BJ (cell line): ENCODE measurements around the gene RNASE12. TPM values are rescaled to one million over a fixed set of nuclear protein-coding genes. Genes with fewer than 3 reads are reported as not detected.

Experiments
- CTCF ChIA-PET: fragments of 350-600 bp; formaldehyde crosslinking; extraction: SDS; loops from one replicate; lab custom pipeline; 2021; ENCODE audit warnings: antibody characterized with exemption, inconsistent platforms; lab: Yijun Ruan, JAX
- POLR2A ChIA-PET: fragments of 300-600 bp; sonication (Branson Sonifier 250); formaldehyde crosslinking; extraction: SDS; loops from one replicate; lab custom pipeline; 2021; ENCODE audit warnings: antibody characterized with exemption; lab: Charles Lee
- DNase-seq: peaks from one replicate; pipeline ENCODE4 v3.0.0-alpha.2; 2011; ENCODE audit warnings: low read depth
- H3K27me3 ChIP-seq: 2 replicates; pipeline ENCODE4 v1.6.0; 2011; ENCODE audit warnings: low read length; ENCODE audit not compliant: control insufficient read depth, insufficient read depth
- H3K36me3 ChIP-seq: 2 replicates; pipeline ENCODE4 v1.5.1; 2011; ENCODE audit warnings: low read length; ENCODE audit not compliant: control insufficient read depth, insufficient read depth
- H3K4me3 ChIP-seq: 2 replicates; pipeline ENCODE4 v1.5.1; 2011; ENCODE audit warnings: low read depth, mild to moderate bottlenecking, control low read depth, low read length
- polyA plus RNA-seq: library from polyadenylated mRNA; depleted of rRNA; stranded (reverse); fragments of >200 nt; gene quantifications from 2 replicates; pipeline ENCODE4 v1.2.3, GENCODE V29; 2011
- TF ChIP-seq, protein P1 (sequence below): IDR thresholded peaks from 2 replicates; pipeline ENCODE4 v1.5.1; 2011; ENCODE audit warnings: low read depth, mild to moderate bottlenecking, control low read depth, inconsistent platforms, low read length, moderate library complexity; ENCODE audit not compliant: insufficient read depth

Gene RNASE12
- polyA plus RNA-seq, 1 experiment = not detected

DNA sequence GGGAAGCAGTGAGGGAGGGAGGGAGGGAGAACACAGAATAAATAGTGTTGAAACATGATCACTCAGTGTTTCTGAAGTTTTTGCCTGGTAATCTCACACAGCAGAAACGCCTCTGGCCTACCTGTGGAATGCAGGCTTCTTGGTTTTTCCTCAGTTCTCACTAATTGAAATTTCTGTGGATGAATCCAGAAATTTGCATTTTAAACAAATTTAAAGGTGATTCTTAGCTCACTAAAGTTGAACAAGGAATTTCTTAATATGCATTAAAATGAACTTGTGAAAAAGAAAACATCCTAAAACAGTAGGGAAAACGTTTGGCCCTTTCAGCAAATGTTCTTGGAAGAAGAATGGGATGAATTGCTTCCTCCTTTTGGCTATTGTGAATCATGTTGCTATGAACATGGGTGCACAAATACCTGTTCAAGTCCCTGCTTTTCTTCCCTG lies 31.7 kb downstream of the RNASE12 start:
- CTCF ChIA-PET = no interaction called here
- no peaks in the 10 kb centered on the region for H3K27me3 ChIP-seq
- no peak overlapping the region for H3K4me3 ChIP-seq
- no peak for DNase-seq
- TF ChIP-seq, protein P1, sequence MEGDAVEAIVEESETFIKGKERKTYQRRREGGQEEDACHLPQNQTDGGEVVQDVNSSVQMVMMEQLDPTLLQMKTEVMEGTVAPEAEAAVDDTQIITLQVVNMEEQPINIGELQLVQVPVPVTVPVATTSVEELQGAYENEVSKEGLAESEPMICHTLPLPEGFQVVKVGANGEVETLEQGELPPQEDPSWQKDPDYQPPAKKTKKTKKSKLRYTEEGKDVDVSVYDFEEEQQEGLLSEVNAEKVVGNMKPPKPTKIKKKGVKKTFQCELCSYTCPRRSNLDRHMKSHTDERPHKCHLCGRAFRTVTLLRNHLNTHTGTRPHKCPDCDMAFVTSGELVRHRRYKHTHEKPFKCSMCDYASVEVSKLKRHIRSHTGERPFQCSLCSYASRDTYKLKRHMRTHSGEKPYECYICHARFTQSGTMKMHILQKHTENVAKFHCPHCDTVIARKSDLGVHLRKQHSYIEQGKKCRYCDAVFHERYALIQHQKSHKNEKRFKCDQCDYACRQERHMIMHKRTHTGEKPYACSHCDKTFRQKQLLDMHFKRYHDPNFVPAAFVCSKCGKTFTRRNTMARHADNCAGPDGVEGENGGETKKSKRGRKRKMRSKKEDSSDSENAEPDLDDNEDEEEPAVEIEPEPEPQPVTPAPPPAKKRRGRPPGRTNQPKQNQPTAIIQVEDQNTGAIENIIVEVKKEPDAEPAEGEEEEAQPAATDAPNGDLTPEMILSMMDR = no peak
- no peaks in the 10 kb centered on the region for H3K36me3 ChIP-seq
- POLR2A ChIA-PET = no interaction called here

DNA sequence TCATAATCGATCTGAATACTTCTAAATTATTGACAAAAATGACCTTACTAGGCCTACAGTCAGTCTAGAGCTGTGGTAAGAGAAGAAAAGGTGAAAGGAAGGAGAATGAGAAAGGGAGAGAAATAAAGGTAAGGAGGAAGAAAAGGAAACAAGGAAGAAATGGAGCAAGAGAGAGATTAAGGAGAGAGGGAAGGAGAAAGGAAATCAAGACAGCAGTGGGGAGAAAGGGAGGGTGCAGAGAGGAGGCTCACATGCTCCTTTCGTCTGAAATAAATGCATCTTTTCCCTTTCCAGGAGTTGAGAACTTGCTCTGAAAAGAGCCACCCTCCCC lies 34.0 kb downstream of the RNASE12 start:
- DNase-seq = no peak
- TF ChIP-seq, protein P1 = no peak
- Histone ChIP-seq H3K27me3 (no peaks in the 10 kb centered on the region), H3K4me3 (no peak overlapping the region), H3K36me3 (no peaks in the 10 kb centered on the region)
- CTCF ChIA-PET = no interaction called here
- POLR2A ChIA-PET = no interaction called here

DNA sequence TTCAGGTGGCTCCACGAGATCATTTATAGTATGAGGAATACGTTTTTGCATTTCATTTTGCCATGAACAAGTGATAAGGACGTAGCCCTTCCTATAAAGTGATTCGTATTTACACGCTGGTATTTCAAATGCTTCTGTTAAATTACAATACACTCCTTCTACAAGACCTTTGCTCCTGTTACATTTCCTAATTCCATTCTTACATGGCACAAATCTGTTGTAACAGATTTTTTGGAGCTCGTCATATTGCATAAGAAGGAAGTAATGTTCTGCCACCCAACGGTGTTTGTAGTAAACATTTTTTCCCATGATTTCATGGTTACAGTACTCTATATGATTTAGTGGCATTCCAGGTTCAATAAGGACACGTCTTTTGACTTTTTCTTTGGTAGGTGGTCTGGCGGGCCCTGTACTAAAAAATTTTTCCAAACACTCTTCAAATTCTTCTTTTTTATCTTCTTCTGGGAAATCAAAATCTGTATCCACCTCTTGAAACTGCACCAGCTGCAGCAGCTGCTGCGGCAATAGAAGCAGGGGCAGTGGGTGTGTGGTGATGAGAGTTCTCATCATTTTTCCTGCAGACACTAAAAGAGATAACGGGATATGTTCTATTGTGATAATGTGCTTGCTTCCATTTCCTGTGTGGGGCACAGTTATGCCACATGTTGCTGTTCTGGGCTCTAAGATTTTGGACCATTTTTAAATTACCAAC lies 34.5 kb downstream of the RNASE12 start:
- no peak for DNase-seq
- TF ChIP-seq, protein P1 = no peak
- CTCF ChIA-PET = no interaction called here

DNA sequence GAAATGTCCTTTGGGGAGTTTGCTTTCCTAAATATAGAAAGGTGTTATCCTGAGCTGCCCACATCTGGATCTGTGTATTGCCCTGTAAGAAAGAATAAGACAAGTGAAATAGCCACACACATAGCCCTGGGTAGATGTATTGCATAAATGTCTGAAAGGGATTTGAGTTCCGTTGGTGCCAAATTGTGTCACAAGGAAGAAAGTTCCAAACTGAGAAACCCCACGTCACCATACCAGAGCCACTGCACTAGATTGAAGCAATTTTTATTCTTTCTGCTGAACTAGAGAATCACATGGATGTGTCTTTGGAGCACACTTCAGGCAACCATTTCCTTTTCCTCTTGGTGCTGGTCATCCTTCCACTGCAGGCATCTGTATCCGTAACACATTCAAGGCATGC lies 35.3 kb downstream of the RNASE12 start:
- no peak for DNase-seq
- no peak overlapping the region for H3K4me3 ChIP-seq
- ChIA-PET CTCF (no interaction called here), POLR2A (no interaction called here)
- H3K27me3 ChIP-seq = no peaks in the 10 kb centered on the region
- H3K36me3 ChIP-seq = no peaks in the 10 kb centered on the region
- TF ChIP-seq, protein P1 = no peak

More for the DNA sequence above, 34.5 kb downstream of the RNASE12 start:
- Histone ChIP-seq H3K27me3 (no peaks in the 10 kb centered on the region), H3K36me3 (no peaks in the 10 kb centered on the region), H3K4me3 (no peak overlapping the region)
- POLR2A ChIA-PET = no interaction called here

DNA sequence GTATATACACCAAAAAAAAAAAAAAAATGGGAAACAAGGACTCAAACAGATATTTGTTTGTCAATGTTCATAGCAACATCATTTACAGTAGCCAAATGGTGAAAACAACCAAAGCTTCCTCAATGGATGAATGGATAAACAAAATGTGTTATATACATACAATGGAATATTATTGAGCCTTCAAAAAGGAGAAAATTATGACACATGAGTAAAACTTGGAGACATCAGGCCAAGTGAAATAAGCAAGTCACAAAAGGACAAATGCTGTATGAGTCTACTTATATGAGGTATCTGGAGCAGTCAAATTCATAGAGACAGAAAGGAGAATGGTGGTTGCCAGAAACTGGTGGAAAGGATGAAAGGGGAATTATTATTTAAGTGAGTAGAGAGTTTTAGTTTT lies 38.2 kb downstream of the RNASE12 start:
- ChIA-PET CTCF (no interaction called here), POLR2A (no interaction called here)
- TF ChIP-seq, protein P1 = no peak
- H3K27me3 ChIP-seq = no peaks in the 10 kb centered on the region
- no peak overlapping the region for H3K4me3 ChIP-seq
- H3K36me3 ChIP-seq = no peaks in the 10 kb centered on the region
- DNase-seq = no peak
